ENCODE results near the gene PARP12. TPM values are rescaled to one million over a fixed set of nuclear protein-coding genes. Genes with fewer than 3 reads are reported as not detected.

PARP12 gene
- total and polyA plus RNA-seq, 10 of the 15 experiments (the other 5 are each of a cell fraction or from before 2014, with no cell fraction given) = 0.98 to 51.8 (median 18.0) TPM

GRCh38 chr7:140084972-140085371 is 22.2 kb upstream of the PARP12 start (continued):
- TF ChIP-seq MTA3 (IDR thresholded peaks at IDR 0.05; ENCODE audit: borderline replicate concordance, low read length) (no peak), PKNOX1 (IDR thresholded peaks at IDR 0.05) (peak; percentile 48), NBN (IDR thresholded peaks at IDR 0.05) (peak; percentile 65; the same call in 1 of the 2 replicates), ZZZ3 (IDR thresholded peaks at IDR 0.05; ENCODE audit: control insufficient read depth, insufficient read length, low read depth) (no peak), MXI1 (IDR thresholded peaks at IDR 0.05; ENCODE audit: low read depth, low read length) (peak; percentile 47; the same call in 1 of the 2 replicates), ZBED1 (IDR thresholded peaks at IDR 0.05; ENCODE audit: borderline replicate concordance) (peak; percentile 64; the same call in 1 of the 2 replicates), ASH2L (IDR thresholded peaks at IDR 0.05; ENCODE audit: borderline replicate concordance, low read depth) (no peak), SP1 (IDR thresholded peaks at IDR 0.05; ENCODE audit: low read depth, low read length) (no peak), ATF7 (IDR thresholded peaks at IDR 0.05; ENCODE audit: low read depth) (peak; percentile 56), POLR2A (IDR thresholded peaks at IDR 0.05; ENCODE audit: low read depth, low read length) (no peak), HDAC2 (IDR thresholded peaks at IDR 0.05) (no peak), CREM (IDR thresholded peaks at IDR 0.05; ENCODE audit: low read depth) (peak; percentile 62; the same call in 1 of the 2 replicates), NFXL1 (IDR thresholded peaks at IDR 0.05; ENCODE audit: borderline replicate concordance) (no peak), CHD4 (IDR thresholded peaks at IDR 0.05) (no peak), RBBP5 (conservative IDR thresholded peaks at IDR 0.05) (no peak)
- TF ChIP-seq, protein P1, sequence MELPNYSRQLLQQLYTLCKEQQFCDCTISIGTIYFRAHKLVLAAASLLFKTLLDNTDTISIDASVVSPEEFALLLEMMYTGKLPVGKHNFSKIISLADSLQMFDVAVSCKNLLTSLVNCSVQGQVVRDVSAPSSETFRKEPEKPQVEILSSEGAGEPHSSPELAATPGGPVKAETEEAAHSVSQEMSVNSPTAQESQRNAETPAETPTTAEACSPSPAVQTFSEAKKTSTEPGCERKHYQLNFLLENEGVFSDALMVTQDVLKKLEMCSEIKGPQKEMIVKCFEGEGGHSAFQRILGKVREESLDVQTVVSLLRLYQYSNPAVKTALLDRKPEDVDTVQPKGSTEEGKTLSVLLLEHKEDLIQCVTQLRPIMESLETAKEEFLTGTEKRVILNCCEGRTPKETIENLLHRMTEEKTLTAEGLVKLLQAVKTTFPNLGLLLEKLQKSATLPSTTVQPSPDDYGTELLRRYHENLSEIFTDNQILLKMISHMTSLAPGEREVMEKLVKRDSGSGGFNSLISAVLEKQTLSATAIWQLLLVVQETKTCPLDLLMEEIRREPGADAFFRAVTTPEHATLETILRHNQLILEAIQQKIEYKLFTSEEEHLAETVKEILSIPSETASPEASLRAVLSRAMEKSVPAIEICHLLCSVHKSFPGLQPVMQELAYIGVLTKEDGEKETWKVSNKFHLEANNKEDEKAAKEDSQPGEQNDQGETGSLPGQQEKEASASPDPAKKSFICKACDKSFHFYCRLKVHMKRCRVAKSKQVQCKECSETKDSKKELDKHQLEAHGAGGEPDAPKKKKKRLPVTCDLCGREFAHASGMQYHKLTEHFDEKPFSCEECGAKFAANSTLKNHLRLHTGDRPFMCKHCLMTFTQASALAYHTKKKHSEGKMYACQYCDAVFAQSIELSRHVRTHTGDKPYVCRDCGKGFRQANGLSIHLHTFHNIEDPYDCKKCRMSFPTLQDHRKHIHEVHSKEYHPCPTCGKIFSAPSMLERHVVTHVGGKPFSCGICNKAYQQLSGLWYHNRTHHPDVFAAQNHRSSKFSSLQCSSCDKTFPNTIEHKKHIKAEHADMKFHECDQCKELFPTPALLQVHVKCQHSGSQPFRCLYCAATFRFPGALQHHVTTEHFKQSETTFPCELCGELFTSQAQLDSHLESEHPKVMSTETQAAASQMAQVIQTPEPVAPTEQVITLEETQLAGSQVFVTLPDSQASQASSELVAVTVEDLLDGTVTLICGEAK (IDR thresholded peaks at IDR 0.05; ENCODE audit: borderline replicate concordance) = no peak
- TF ChIP-seq, protein P2, sequence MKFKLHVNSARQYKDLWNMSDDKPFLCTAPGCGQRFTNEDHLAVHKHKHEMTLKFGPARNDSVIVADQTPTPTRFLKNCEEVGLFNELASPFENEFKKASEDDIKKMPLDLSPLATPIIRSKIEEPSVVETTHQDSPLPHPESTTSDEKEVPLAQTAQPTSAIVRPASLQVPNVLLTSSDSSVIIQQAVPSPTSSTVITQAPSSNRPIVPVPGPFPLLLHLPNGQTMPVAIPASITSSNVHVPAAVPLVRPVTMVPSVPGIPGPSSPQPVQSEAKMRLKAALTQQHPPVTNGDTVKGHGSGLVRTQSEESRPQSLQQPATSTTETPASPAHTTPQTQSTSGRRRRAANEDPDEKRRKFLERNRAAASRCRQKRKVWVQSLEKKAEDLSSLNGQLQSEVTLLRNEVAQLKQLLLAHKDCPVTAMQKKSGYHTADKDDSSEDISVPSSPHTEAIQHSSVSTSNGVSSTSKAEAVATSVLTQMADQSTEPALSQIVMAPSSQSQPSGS (IDR thresholded peaks at IDR 0.05; ENCODE audit: low read length) = peak; percentile 69; the same call in 1 of the 2 replicates
